Astrocyte (in vitro differentiated cells and primary cell): Measurements from ENCODE around the gene AGA. TPM values are rescaled to one million over a fixed set of nuclear protein-coding genes. Genes with fewer than 3 reads are reported as not detected.

Experiments
- DNase-seq: peaks from one replicate; pipeline ENCODE4 v3.0.0-alpha.2; 2010; ENCODE audit warnings: low read depth
- FAIRE-seq: peaks from 2 replicates; lab custom pipeline; 2011; peaks lifted over from hg19 to GRCh38; lab: Jason Lieb, UNC
- H2AFZ ChIP-seq: 2 replicates; pipeline ENCODE4 v1.6.0; 2012; ENCODE audit warnings: low read depth, low read length, inconsistent platforms
- H3K27ac ChIP-seq: 2 replicates; pipeline ENCODE4 v1.5.1; 2011; ENCODE audit warnings: low read depth, low read length, inconsistent platforms
- H3K27me3 ChIP-seq: 2 replicates; pipeline ENCODE4 v1.6.0; 2011; ENCODE audit warnings: low read length, inconsistent platforms; ENCODE audit not compliant: insufficient read depth
- H3K36me3 ChIP-seq: 2 replicates; pipeline ENCODE4 v1.5.1; 2011; ENCODE audit warnings: low read length, inconsistent platforms; ENCODE audit not compliant: insufficient read depth
- H3K4me1 ChIP-seq: 2 replicates; pipeline ENCODE4 v1.5.1; 2011; ENCODE audit warnings: low read length, inconsistent platforms; ENCODE audit not compliant: insufficient read depth
- H3K4me2 ChIP-seq: 2 replicates; pipeline ENCODE4 v1.6.0; 2012; ENCODE audit warnings: low read length, inconsistent platforms
- H3K4me3 ChIP-seq: 2 replicates; pipeline ENCODE4 v1.5.1; 2011; ENCODE audit warnings: low read depth, mild to moderate bottlenecking, low read length, inconsistent platforms; ENCODE audit not compliant: insufficient read depth
- H3K79me2 ChIP-seq: 2 replicates; pipeline ENCODE4 v1.6.0; 2012; ENCODE audit warnings: mild to moderate bottlenecking, low read length, inconsistent platforms; ENCODE audit not compliant: insufficient read depth
- H3K9ac ChIP-seq: 2 replicates; pipeline ENCODE4 v1.6.0; 2012; ENCODE audit warnings: mild to moderate bottlenecking, low read length, inconsistent platforms
- H3K9me3 ChIP-seq: 2 replicates; pipeline ENCODE4 v1.5.1; 2012; ENCODE audit warnings: low read depth, mild to moderate bottlenecking, low read length, inconsistent platforms; ENCODE audit not compliant: insufficient read depth
- H4K20me1 ChIP-seq: 2 replicates; pipeline ENCODE4 v1.6.0; 2012; ENCODE audit warnings: low read length, inconsistent platforms; ENCODE audit not compliant: insufficient read depth
- H3K27ac Mint-ChIP-seq: one replicate; pipeline ENCODE4 v1.8.0; 2021; ENCODE audit warnings: mild to moderate bottlenecking, mixed read lengths; ENCODE audit not compliant: unreplicated experiment
- H3K27me3 Mint-ChIP-seq: one replicate; pipeline ENCODE4 v1.8.0; 2021; ENCODE audit warnings: low read depth, mixed read lengths; ENCODE audit not compliant: unreplicated experiment
- H3K36me3 Mint-ChIP-seq: one replicate; pipeline ENCODE4 v1.8.0; 2021; ENCODE audit warnings: low read depth, mixed read lengths; ENCODE audit not compliant: unreplicated experiment
- H3K4me1 Mint-ChIP-seq: one replicate; pipeline ENCODE4 v1.8.0; 2021; ENCODE audit warnings: low read depth, mixed read lengths; ENCODE audit not compliant: unreplicated experiment
- H3K4me3 Mint-ChIP-seq: one replicate; pipeline ENCODE4 v1.8.0; 2021; ENCODE audit warnings: mild to moderate bottlenecking, moderate library complexity, mixed read lengths; ENCODE audit not compliant: unreplicated experiment
- H3K9me3 Mint-ChIP-seq: one replicate; pipeline ENCODE4 v1.8.0; 2021; ENCODE audit warnings: mild to moderate bottlenecking, mixed read lengths; ENCODE audit not compliant: unreplicated experiment
- CTCF ChIP-seq: IDR thresholded peaks from 2 replicates; pipeline ENCODE4 v1.5.1; 2011; ENCODE audit warnings: low read depth, mild to moderate bottlenecking, inconsistent platforms, low read length, moderate library complexity; ENCODE audit not compliant: insufficient read depth
- EZH2 ChIP-seq: IDR thresholded peaks from 2 replicates; pipeline ENCODE4 v1.6.1; 2012; ENCODE audit warnings: mild to moderate bottlenecking, low read length, inconsistent platforms; ENCODE audit not compliant: insufficient read depth
- total RNA-seq: library from RNA; stranded (reverse); gene quantifications from 2 replicates; pipeline ENCODE4 v1.2.1, GENCODE V29; 2021

Gene AGA
- total RNA-seq, 1 donor from 2014 or later, result 15.1 TPM

GRCh38 chr4:177384856-177385397, 57.3 kb downstream of the AGA start:
- H2AFZ ChIP-seq, result no peak overlapping the region
- H3K9me3 ChIP-seq, result no peaks in the 10 kb centered on the region

GRCh38 chr4:177381762-177382310, 60.4 kb downstream of the AGA start:
- FAIRE-seq (no peak), DNase-seq (no peak)
- H3K27ac Mint-ChIP-seq, result no peak overlapping the region
- no peak overlapping the region for H3K4me3 Mint-ChIP-seq
- Histone ChIP-seq H3K27me3 (no peaks in the 10 kb centered on the region), H4K20me1 (no peaks in the 10 kb centered on the region), H3K4me2 (no peak overlapping the region), H3K4me1 (no peaks in the 10 kb centered on the region), H3K27ac (no peak overlapping the region), H3K9me3 (no peaks in the 10 kb centered on the region), H2AFZ (no peak overlapping the region), H3K9ac (no peak overlapping the region), H3K4me3 (no peak overlapping the region), H3K36me3 (no peaks in the 10 kb centered on the region), H3K79me2 (no peaks in the 10 kb centered on the region)
- H3K27me3 Mint-ChIP-seq, result no peaks in the 10 kb centered on the region
- no peaks in the 10 kb centered on the region for H3K36me3 Mint-ChIP-seq
- no peak for TF ChIP-seq CTCF
- no peak for TF ChIP-seq EZH2
- peaks cover 2% of the 10 kb centered on the region for H3K4me1 Mint-ChIP-seq
- no peaks in the 10 kb centered on the region for H3K9me3 Mint-ChIP-seq

More at GRCh38 chr4:177384856-177385397, 57.3 kb downstream of the AGA start:
- Histone ChIP-seq H3K4me1 (no peaks in the 10 kb centered on the region), H3K79me2 (no peaks in the 10 kb centered on the region), H3K4me2 (no peak overlapping the region), H3K27me3 (no peaks in the 10 kb centered on the region), H3K27ac (no peak overlapping the region), H3K36me3 (no peaks in the 10 kb centered on the region), H3K4me3 (no peak overlapping the region), H3K9ac (no peak overlapping the region), H4K20me1 (no peaks in the 10 kb centered on the region)
- DNase-seq, result no peak
- Mint-ChIP-seq H3K27ac (no peak overlapping the region), H3K4me3 (no peak overlapping the region), H3K4me1 (peaks cover 3% of the 10 kb centered on the region), H3K27me3 (no peaks in the 10 kb centered on the region), H3K36me3 (no peaks in the 10 kb centered on the region), H3K9me3 (no peaks in the 10 kb centered on the region)
- no peak for TF ChIP-seq CTCF
- no peak for TF ChIP-seq EZH2
- FAIRE-seq, result no peak

Other genes starting within 250 kb of the AGA start
- gene NEIL3, start 132.6 kb downstream of the AGA start, total RNA-seq, result 0.53 and 0.91 TPM in 2 replicates